K562 (cell line): Measurements from ENCODE around the gene PCSK5. TPM values are rescaled to one million over a fixed set of nuclear protein-coding genes. Genes with fewer than 3 reads are reported as not detected.
"Not testable (repeated sequence)": the region's sequence is repeated elsewhere in the genome, so short reads cannot be mapped to it uniquely, and the experiment has no call there.

Source experiments
- ATAC-seq: fragments of 200-7000 bp; cut with Tn5 transposase; 3 replicates; pipeline ENCODE4 v1.9.1; 2020; ENCODE audit warnings: moderate library complexity
- BruUV-seq: library from RNA; stranded (reverse); fragments of 400-500 nt; replicated peaks from 2 replicates; lab custom pipeline; 2021; lab: Mats Ljungman, UMichigan
- CTCF ChIA-PET: fragments of 300-600 bp; formaldehyde crosslinking; extraction: SDS; loops from one replicate; lab custom pipeline; 2021; ENCODE audit warnings: low intra/inter-chr PET ratio; lab: Yijun Ruan, JAX
- POLR2A ChIA-PET: fragments of 300-600, 350-650 bp; sonication (Branson Sonifier 250); formaldehyde crosslinking; extraction: SDS; loops from one replicate; lab custom pipeline; 2021; ENCODE audit warnings: antibody characterized with exemption, inconsistent platforms; lab: Yijun Ruan, JAX
- DNase-seq, 4 experiments: peaks; one replicate each; pipeline versions ENCODE4 v3.0.0 to v3.0.0-alpha.2; 2011 to 2018; ENCODE audit warnings: low spot score in 3 of 4, mixed read lengths in 3 of 4; ENCODE audit errors: extremely low read depth in 1 of 4
- FAIRE-seq: peaks from 2 replicates; lab custom pipeline; 2011; peaks lifted over from hg19 to GRCh38; lab: Jason Lieb, UNC
- H2AFZ ChIP-seq: 2 replicates; pipeline ENCODE4 v1.6.0; 2011; ENCODE audit warnings: low read depth, low read length, control low read depth, inconsistent platforms
- H3K27ac ChIP-seq: fragments of 200-600 bp; 3 replicates; pipeline ENCODE4 v1.8.0; 2011; ENCODE audit warnings: low read depth, mild to moderate bottlenecking, control low read depth, inconsistent platforms, low read length, moderate library complexity, mixed read lengths; ENCODE audit errors: extremely low read depth
- H3K27me3 ChIP-seq, 2 experiments: fragments of 300-600 bp in 1 of 2; 2 replicates in 1 of 2; 3 replicates in 1 of 2; pipeline versions ENCODE4 v1.6.0 to v1.8.0; 2011; ENCODE audit warnings: inconsistent platforms in 2 of 2, low read length in 2 of 2, mild to moderate bottlenecking in 1 of 2, mixed read lengths in 1 of 2, moderate library complexity in 1 of 2; ENCODE audit not compliant: control insufficient read depth in 2 of 2, insufficient read depth in 2 of 2
- H3K36me3 ChIP-seq: fragments of 300-600 bp; 3 replicates; pipeline ENCODE4 v1.8.0; 2011; ENCODE audit warnings: mild to moderate bottlenecking, low read length, inconsistent platforms; ENCODE audit not compliant: control insufficient read depth, insufficient read depth
- H3K4me1 ChIP-seq, 2 experiments: fragments of 200-600 bp in 1 of 2; replicated peaks in 1 of 2; 2 replicates in 1 of 2; 3 replicates in 1 of 2; pipeline versions ENCODE4 v1.5.1 to v1.8.0; 2011; ENCODE audit warnings: inconsistent platforms in 2 of 2, low read length in 2 of 2, mild to moderate bottlenecking in 1 of 2, mixed read lengths in 1 of 2, moderate library complexity in 1 of 2; ENCODE audit not compliant: control insufficient read depth in 2 of 2, insufficient read depth in 2 of 2
- H3K4me2 ChIP-seq: 2 replicates; pipeline ENCODE4 v1.6.1; 2011; ENCODE audit warnings: low read length, control low read depth, inconsistent platforms, mixed read lengths; ENCODE audit not compliant: insufficient read depth
- H3K4me3 ChIP-seq: fragments of 200-600 bp; sonication (generic), shearing (Covaris generic); 2 replicates; pipeline ENCODE4 v1.5.1; 2016; ENCODE audit warnings: control low read depth, inconsistent platforms
- H3K79me2 ChIP-seq: fragments of 200-600 bp; 3 replicates; pipeline ENCODE4 v1.8.0; 2011; ENCODE audit warnings: low read length, inconsistent platforms; ENCODE audit not compliant: control insufficient read depth, insufficient read depth
- H3K9ac ChIP-seq, 2 experiments: 2 replicates each; pipeline versions ENCODE4 v1.6.0 to v1.6.1; 2011; ENCODE audit warnings: low read depth in 2 of 2, low read length in 2 of 2, control low read depth in 1 of 2, inconsistent platforms in 1 of 2, mild to moderate bottlenecking in 1 of 2, mixed read lengths in 1 of 2; ENCODE audit not compliant: insufficient read depth in 1 of 2
- H3K9me1 ChIP-seq: one replicate; pipeline ENCODE4 v1.6.0; 2011; ENCODE audit warnings: inconsistent platforms, mild to moderate bottlenecking, low read length, moderate library complexity; ENCODE audit not compliant: control insufficient read depth, insufficient read depth
- H3K9me3 ChIP-seq: replicated peaks from 2 replicates; pipeline ENCODE4 v1.5.1; 2011; ENCODE audit warnings: low read depth, low read length, inconsistent platforms; ENCODE audit not compliant: control insufficient read depth, insufficient read depth
- H4K20me1 ChIP-seq: replicated peaks from 2 replicates; pipeline ENCODE4 v1.6.1; 2011; ENCODE audit warnings: low read length, inconsistent platforms, mixed read lengths; ENCODE audit not compliant: control insufficient read depth, insufficient read depth
- CBX2 ChIP-seq: fragments of 200-600 bp; sonication (generic); IDR thresholded peaks from one replicate; pipeline ENCODE4 v1.6.1; 2012; ENCODE audit warnings: mild to moderate bottlenecking, low read length, inconsistent platforms; ENCODE audit not compliant: insufficient read depth, poor library complexity, severe bottlenecking
- CHD4 ChIP-seq: fragments of 200-600 bp; sonication (generic); IDR thresholded peaks from 3 replicates; pipeline ENCODE4 v1.6.1; 2012; ENCODE audit warnings: low read depth, mild to moderate bottlenecking, mixed read lengths, low read length, inconsistent platforms; ENCODE audit not compliant: insufficient read depth, insufficient replicate concordance, poor library complexity, severe bottlenecking
- ELF2 ChIP-seq: fragments of 250-450 bp; sonication (Bioruptor Pico); IDR thresholded peaks from 2 replicates; pipeline ENCODE4 v1.5.0; 2021; ENCODE audit warnings: mild to moderate bottlenecking
- KDM4B ChIP-seq, 2 experiments: fragments of 450-650 bp in 1 of 2; sonication (generic) in 1 of 2; IDR thresholded peaks; 2 replicates each; pipeline ENCODE4 v1.6.1; 2016 to 2017; ENCODE audit warnings: borderline replicate concordance in 2 of 2, antibody characterized with exemption in 1 of 2, low read depth in 1 of 2, mild to moderate bottlenecking in 1 of 2
- TAF7 ChIP-seq: fragments of 450-650 bp; IDR thresholded peaks from 2 replicates; pipeline ENCODE4 v1.6.1; 2016; ENCODE audit warnings: missing genetic modification characterization, missing compliant biosample characterization
- ZNF445 ChIP-seq: fragments of 250-450 bp; sonication (Bioruptor Pico); IDR thresholded peaks from 2 replicates; pipeline ENCODE4 v1.4.0; 2020; ENCODE audit warnings: low read depth, mild to moderate bottlenecking, moderate library complexity
- WGBS: fragments of 100-300 bp; shearing (Covaris generic); methylation state at CpG from one replicate; pipeline ENCODE4 v1.1.6; 2016; ENCODE audit warnings: low coverage, mixed read lengths; ENCODE audit not compliant: insufficient coverage; ENCODE audit errors: missing lambda C conversion rate; 5-methylcytosine and 5-hydroxymethylcytosine counted together
- in situ Hi-C: fragments of 300-500 bp; cut with MboI; formaldehyde crosslinking; loops from 4 replicates; pipeline ENCODE4 v1.15.0; 2018; ENCODE audit warnings: inconsistent platforms, mixed read lengths
- intact Hi-C: fragments of 100-400 bp; cut with micrococcal nuclease; formaldehyde crosslinking; loops from 2 replicates; pipeline ENCODE4 v1.14.2; 2022
- polyA plus RNA-seq, 8 experiments: library from polyadenylated mRNA; depleted of rRNA in 4 of 8; stranded (reverse) in 5 of 8; unstranded in 3 of 8; fragments of >200 nt; fragmentation: Nextera tagmentation in 2 of 8; fragmentation: Illumina TruSeq in 1 of 8; extraction: Ambion mirVana in 2 of 8; extraction: Trizol in 1 of 8; gene quantifications; 2 replicates each; pipeline versions ENCODE4 v1.2.1 to v1.2.3, GENCODE V29; 2011 to 2014; ENCODE audit warnings: inconsistent platforms in 1 of 8, missing spikeins in 1 of 8
- total RNA-seq, 7 experiments: library from RNA; depleted of rRNA in 6 of 7; stranded (reverse); fragments of >200 nt in 6 of 7; fragmentation: Illumina TruSeq in 2 of 7; extraction: Trizol in 2 of 7; gene quantifications; 2 replicates each; pipeline versions ENCODE4 v1.2.1 to v1.2.3, GENCODE V29; 2011 to 2021; ENCODE audit warnings: low replicate concordance in 1 of 7
- TF ChIP-seq, protein P1 (sequence below): fragments of 250-450 bp; sonication (Bioruptor Pico); IDR thresholded peaks from 2 replicates; pipeline ENCODE4 v1.9.0; 2021; ENCODE audit warnings: mild to moderate bottlenecking, inconsistent platforms
- TF ChIP-seq, protein P2 (sequence below), 2 experiments: IDR thresholded peaks; 2 replicates each; pipeline ENCODE4 v1.6.1; 2012; ENCODE audit warnings: improper control_type of control experiment in 2 of 2, low read depth in 2 of 2, low read length in 2 of 2, borderline replicate concordance in 1 of 2

The PCSK5 gene
- total and polyA plus RNA-seq, 9 of the 15 experiments (the other 6 are each of a cell fraction or from before 2014, with no cell fraction given) = not detected

DNA sequence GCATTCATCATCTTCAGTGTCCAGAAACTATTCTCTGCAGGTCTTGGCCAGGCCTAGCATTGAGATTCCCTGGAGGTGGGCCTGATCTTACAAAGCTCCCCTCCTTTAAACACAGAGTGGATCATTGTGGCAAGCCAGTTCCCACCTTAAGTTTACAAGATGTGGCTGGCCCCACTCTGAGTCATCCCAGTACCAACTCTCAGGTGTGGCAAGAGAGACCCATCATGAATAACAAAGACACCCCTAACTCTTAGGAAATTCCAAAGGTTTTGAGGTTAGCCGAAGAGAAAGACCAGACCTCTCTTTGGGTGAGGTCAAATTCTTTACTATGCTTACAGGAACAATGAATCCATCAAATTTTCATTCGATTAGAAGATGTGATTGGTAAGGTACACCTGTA, 425.6 kb downstream of the PCSK5 start:
- WGBS = 6% methylated on average over 2 of the region's 2 CpGs
- POLR2A ChIA-PET = no interaction called here
- DNase-seq (no peak), FAIRE-seq (no peak), ATAC-seq (no peak)
- in situ Hi-C loops = loop anchor here (25.0 kb wide), 1 partner anchor 1529 kb away; no protein-coding TSS in a partner anchor
- H3K36me3 ChIP-seq = no peaks in the 10 kb centered on the region
- no peak overlapping the region for H3K4me3 ChIP-seq
- no peaks in the 10 kb centered on the region for H3K9me1 ChIP-seq
- no peaks in the 10 kb centered on the region for H4K20me1 ChIP-seq
- no peak overlapping the region for H2AFZ ChIP-seq
- no peaks in the 10 kb centered on the region for H3K79me2 ChIP-seq
- H3K27me3 ChIP-seq = peaks cover 0 to under 1% of the 10 kb centered on the region in 2 experiments; a peak in 2 of 5 replicates
- intact Hi-C loops = loop anchor here (10.0 kb wide), 1 partner anchor 399 kb away; no protein-coding TSS in a partner anchor
- no peak overlapping the region for H3K4me2 ChIP-seq
- H3K4me1 ChIP-seq = no peaks in the 10 kb centered on the region
- no TSS peak for BruUV-seq
- H3K9ac ChIP-seq = no peak overlapping the region
- H3K27ac ChIP-seq = no peak overlapping the region
- no peaks in the 10 kb centered on the region for H3K9me3 ChIP-seq
- no peak for TF ChIP-seq ZNF445 (CRISPR knock-in tag)
- no peak for TF ChIP-seq KDM4B (IDR thresholded peaks at IDR 0.05; ENCODE audit: borderline replicate concordance in 2 of 2, low read depth in 1 of 2)
- TF ChIP-seq, protein P1, sequence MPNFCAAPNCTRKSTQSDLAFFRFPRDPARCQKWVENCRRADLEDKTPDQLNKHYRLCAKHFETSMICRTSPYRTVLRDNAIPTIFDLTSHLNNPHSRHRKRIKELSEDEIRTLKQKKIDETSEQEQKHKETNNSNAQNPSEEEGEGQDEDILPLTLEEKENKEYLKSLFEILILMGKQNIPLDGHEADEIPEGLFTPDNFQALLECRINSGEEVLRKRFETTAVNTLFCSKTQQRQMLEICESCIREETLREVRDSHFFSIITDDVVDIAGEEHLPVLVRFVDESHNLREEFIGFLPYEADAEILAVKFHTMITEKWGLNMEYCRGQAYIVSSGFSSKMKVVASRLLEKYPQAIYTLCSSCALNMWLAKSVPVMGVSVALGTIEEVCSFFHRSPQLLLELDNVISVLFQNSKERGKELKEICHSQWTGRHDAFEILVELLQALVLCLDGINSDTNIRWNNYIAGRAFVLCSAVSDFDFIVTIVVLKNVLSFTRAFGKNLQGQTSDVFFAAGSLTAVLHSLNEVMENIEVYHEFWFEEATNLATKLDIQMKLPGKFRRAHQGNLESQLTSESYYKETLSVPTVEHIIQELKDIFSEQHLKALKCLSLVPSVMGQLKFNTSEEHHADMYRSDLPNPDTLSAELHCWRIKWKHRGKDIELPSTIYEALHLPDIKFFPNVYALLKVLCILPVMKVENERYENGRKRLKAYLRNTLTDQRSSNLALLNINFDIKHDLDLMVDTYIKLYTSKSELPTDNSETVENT = no peak
- TF ChIP-seq CHD4 = no peak
- TF ChIP-seq TAF7 (tag) = no peak
- no peak for TF ChIP-seq ELF2 (CRISPR knock-in tag)
- TF ChIP-seq, protein P2, sequence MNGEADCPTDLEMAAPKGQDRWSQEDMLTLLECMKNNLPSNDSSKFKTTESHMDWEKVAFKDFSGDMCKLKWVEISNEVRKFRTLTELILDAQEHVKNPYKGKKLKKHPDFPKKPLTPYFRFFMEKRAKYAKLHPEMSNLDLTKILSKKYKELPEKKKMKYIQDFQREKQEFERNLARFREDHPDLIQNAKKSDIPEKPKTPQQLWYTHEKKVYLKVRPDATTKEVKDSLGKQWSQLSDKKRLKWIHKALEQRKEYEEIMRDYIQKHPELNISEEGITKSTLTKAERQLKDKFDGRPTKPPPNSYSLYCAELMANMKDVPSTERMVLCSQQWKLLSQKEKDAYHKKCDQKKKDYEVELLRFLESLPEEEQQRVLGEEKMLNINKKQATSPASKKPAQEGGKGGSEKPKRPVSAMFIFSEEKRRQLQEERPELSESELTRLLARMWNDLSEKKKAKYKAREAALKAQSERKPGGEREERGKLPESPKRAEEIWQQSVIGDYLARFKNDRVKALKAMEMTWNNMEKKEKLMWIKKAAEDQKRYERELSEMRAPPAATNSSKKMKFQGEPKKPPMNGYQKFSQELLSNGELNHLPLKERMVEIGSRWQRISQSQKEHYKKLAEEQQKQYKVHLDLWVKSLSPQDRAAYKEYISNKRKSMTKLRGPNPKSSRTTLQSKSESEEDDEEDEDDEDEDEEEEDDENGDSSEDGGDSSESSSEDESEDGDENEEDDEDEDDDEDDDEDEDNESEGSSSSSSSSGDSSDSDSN (IDR thresholded peaks at IDR 0.05; ENCODE audit: borderline replicate concordance in 1 of 2, low read depth in 2 of 2, low read length in 2 of 2) = no peak
- TF ChIP-seq CBX2 = no peak
- TF ChIP-seq, all 486 proteins: peak for 0
- CTCF ChIA-PET = no interaction called here

DNA sequence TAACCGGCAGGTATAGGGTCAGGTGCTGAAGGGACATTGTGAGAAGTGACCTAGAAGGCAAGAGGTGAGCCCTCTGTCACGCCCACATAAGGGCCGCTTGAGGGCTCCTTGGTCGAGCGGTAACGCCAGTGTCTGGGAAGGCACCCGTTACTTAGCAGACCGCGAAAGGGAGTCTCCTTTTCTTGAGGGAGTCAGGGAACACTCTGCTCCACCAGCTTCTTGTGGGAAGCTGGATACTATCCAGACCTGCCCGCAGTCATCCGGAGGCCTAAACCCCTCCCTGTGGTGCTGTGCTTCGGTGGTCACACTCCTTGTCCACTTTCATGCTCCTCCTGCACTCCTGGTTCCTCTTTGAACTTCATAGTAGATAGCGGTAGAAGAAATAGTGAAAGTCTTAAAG, 429.0 kb downstream of the PCSK5 start:
- H3K4me1 ChIP-seq, H2AFZ ChIP-seq, BruUV-seq, H4K20me1 ChIP-seq, ATAC-seq, H3K9ac ChIP-seq, H3K4me2 ChIP-seq, CTCF ChIA-PET, H3K27ac ChIP-seq, H3K36me3 ChIP-seq, DNase-seq, H3K9me3 ChIP-seq, H3K4me3 ChIP-seq, H3K79me2 ChIP-seq, POLR2A ChIA-PET, FAIRE-seq, H3K9me1 ChIP-seq: not testable (repeated sequence)
- H3K27me3 ChIP-seq = peaks cover 0 to 19% of the 10 kb centered on the region in 2 experiments; a peak in 2 of 5 replicates
- in situ Hi-C loops (loop anchor here (25.0 kb wide), 1 partner anchor 1532 kb away; no protein-coding TSS in a partner anchor), intact Hi-C loops (loop anchor here (10.0 kb wide), 1 partner anchor 395 kb away; no protein-coding TSS in a partner anchor)
- 26% methylated on average over 8 of the region's 13 CpGs for WGBS
